SU-DHL-6 (cell line): Measurements from ENCODE around the gene HELZ.

Source experiments
- EZH2phosphoT487 ChIP-seq: fragments of 200-600 bp; sonication (generic), shearing (Covaris generic); conservative IDR thresholded peaks from 2 replicates; pipeline ENCODE4 v1.6.1; 2018; ENCODE audit warnings: mild to moderate bottlenecking, antibody characterized with exemption, low read length, moderate library complexity, mixed read lengths
- TF ChIP-seq, protein P1 (sequence below): fragments of 200-600 bp; sonication (generic); IDR thresholded peaks from one replicate; pipeline ENCODE4 v1.5.1; 2017; ENCODE audit warnings: antibody characterized with exemption, mild to moderate bottlenecking, low read length, moderate library complexity; ENCODE audit not compliant: insufficient read depth, poor library complexity, severe bottlenecking

- TF ChIP-seq, protein P1, sequence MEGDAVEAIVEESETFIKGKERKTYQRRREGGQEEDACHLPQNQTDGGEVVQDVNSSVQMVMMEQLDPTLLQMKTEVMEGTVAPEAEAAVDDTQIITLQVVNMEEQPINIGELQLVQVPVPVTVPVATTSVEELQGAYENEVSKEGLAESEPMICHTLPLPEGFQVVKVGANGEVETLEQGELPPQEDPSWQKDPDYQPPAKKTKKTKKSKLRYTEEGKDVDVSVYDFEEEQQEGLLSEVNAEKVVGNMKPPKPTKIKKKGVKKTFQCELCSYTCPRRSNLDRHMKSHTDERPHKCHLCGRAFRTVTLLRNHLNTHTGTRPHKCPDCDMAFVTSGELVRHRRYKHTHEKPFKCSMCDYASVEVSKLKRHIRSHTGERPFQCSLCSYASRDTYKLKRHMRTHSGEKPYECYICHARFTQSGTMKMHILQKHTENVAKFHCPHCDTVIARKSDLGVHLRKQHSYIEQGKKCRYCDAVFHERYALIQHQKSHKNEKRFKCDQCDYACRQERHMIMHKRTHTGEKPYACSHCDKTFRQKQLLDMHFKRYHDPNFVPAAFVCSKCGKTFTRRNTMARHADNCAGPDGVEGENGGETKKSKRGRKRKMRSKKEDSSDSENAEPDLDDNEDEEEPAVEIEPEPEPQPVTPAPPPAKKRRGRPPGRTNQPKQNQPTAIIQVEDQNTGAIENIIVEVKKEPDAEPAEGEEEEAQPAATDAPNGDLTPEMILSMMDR, result no peak
- TF ChIP-seq EZH2phosphoT487, result no peak
These were observed 42.5 kb downstream of the HELZ start for GRCh38 chr17:67202503-67202902.
